K562 (cell line): ENCODE measurements around the gene LRRC61. TPM values are rescaled to one million over a fixed set of nuclear protein-coding genes. Genes with fewer than 3 reads are reported as not detected.

ENCODE experiments used
- C11orf30 ChIP-seq: fragments of 450-650 bp; IDR thresholded peaks from 2 replicates; pipeline ENCODE4 v1.6.1; 2016; ENCODE audit warnings: low read depth, mild to moderate bottlenecking
- DIDO1 ChIP-seq: fragments of 450-650 bp; IDR thresholded peaks from 2 replicates; pipeline ENCODE4 v1.6.1; 2016; ENCODE audit warnings: low read depth, missing biosample characterization, missing genetic modification characterization
- FOXM1 ChIP-seq, 2 experiments: fragments of 450-650 bp in 1 of 2; sonication (generic) in 1 of 2; formaldehyde crosslinking in 1 of 2; IDR thresholded peaks; 2 replicates each; pipeline versions ENCODE4 v1.6.1 to v1.9.0; 2017 to 2022; ENCODE audit warnings: low read depth in 2 of 2, mild to moderate bottlenecking in 2 of 2, missing genetic modification reagents in 1 of 2, moderate library complexity in 1 of 2
- HDAC3 ChIP-seq: fragments of 450-650 bp; IDR thresholded peaks from 2 replicates; pipeline ENCODE4 v1.6.1; 2018; ENCODE audit warnings: borderline replicate concordance, mild to moderate bottlenecking, moderate library complexity; ENCODE audit not compliant: partially characterized antibody
- HDAC6 ChIP-seq: IDR thresholded peaks from 2 replicates; pipeline ENCODE4 v1.6.1; 2012; ENCODE audit warnings: low read depth, mild to moderate bottlenecking, control low read depth, inconsistent platforms, low read length, moderate library complexity
- SUPT5H ChIP-seq: fragments of 450-650 bp; IDR thresholded peaks from 2 replicates; pipeline ENCODE4 v1.6.1; 2016
- ZNF282 ChIP-seq: sonication (generic); formaldehyde crosslinking; IDR thresholded peaks from 2 replicates; pipeline ENCODE4 v1.8.1; 2023; ENCODE audit warnings: missing genetic modification reagents
- ZNF436 ChIP-seq: fragments of 250-450, 450-650 bp; sonication (Bioruptor Pico); formaldehyde crosslinking; IDR thresholded peaks from 2 replicates; pipeline ENCODE4 v1.7.0; 2020; ENCODE audit warnings: mild to moderate bottlenecking
- polyA plus RNA-seq, 8 experiments: library from polyadenylated mRNA; depleted of rRNA in 4 of 8; stranded (reverse) in 5 of 8; unstranded in 3 of 8; fragments of >200 nt; fragmentation: Nextera tagmentation in 2 of 8; fragmentation: Illumina TruSeq in 1 of 8; extraction: Ambion mirVana in 2 of 8; extraction: Trizol in 1 of 8; gene quantifications; 2 replicates each; pipeline versions ENCODE4 v1.2.1 to v1.2.3, GENCODE V29; 2011 to 2014; ENCODE audit warnings: inconsistent platforms in 1 of 8, missing spikeins in 1 of 8
- total RNA-seq, 7 experiments: library from RNA; depleted of rRNA in 6 of 7; stranded (reverse); fragments of >200 nt in 6 of 7; fragmentation: Illumina TruSeq in 2 of 7; extraction: Trizol in 2 of 7; gene quantifications; 2 replicates each; pipeline versions ENCODE4 v1.2.1 to v1.2.3, GENCODE V29; 2011 to 2021; ENCODE audit warnings: low replicate concordance in 1 of 7
- TF ChIP-seq, protein P1 (sequence below): fragments of 250-450 bp; sonication (Bioruptor Pico); IDR thresholded peaks from 2 replicates; pipeline ENCODE4 v1.5.0; 2021
- TF ChIP-seq, protein P2 (sequence below): sonication (generic); formaldehyde crosslinking; IDR thresholded peaks from 2 replicates; pipeline ENCODE4 v1.8.0; 2022; ENCODE audit warnings: mild to moderate bottlenecking, missing genetic modification reagents
- TF ChIP-seq, protein P3 (sequence below): sonication (generic); formaldehyde crosslinking; IDR thresholded peaks from 2 replicates; pipeline ENCODE4 v1.8.0; 2022; ENCODE audit warnings: mild to moderate bottlenecking, missing genetic modification reagents
- TF ChIP-seq, protein P4 (sequence below): fragments of 450-650 bp; IDR thresholded peaks from 2 replicates; pipeline ENCODE4 v1.6.1; 2017; ENCODE audit warnings: antibody characterized with exemption
- TF ChIP-seq, protein P5 (sequence below): fragments of 250-450 bp; sonication (Bioruptor Pico); IDR thresholded peaks from 2 replicates; pipeline ENCODE4 v1.8.0; 2021; ENCODE audit warnings: moderate library complexity, mild to moderate bottlenecking, inconsistent platforms
- TF ChIP-seq, protein P6 (sequence below): fragments of 250-450 bp; sonication (Bioruptor Pico); IDR thresholded peaks from 2 replicates; pipeline ENCODE4 v1.5.0; 2020; ENCODE audit warnings: mild to moderate bottlenecking

Gene LRRC61
- total and polyA plus RNA-seq, 9 of the 15 experiments (the other 6 are each of a cell fraction or from before 2014, with no cell fraction given), result 1.3 to 55.2 (median 35.2) TPM

DNA sequence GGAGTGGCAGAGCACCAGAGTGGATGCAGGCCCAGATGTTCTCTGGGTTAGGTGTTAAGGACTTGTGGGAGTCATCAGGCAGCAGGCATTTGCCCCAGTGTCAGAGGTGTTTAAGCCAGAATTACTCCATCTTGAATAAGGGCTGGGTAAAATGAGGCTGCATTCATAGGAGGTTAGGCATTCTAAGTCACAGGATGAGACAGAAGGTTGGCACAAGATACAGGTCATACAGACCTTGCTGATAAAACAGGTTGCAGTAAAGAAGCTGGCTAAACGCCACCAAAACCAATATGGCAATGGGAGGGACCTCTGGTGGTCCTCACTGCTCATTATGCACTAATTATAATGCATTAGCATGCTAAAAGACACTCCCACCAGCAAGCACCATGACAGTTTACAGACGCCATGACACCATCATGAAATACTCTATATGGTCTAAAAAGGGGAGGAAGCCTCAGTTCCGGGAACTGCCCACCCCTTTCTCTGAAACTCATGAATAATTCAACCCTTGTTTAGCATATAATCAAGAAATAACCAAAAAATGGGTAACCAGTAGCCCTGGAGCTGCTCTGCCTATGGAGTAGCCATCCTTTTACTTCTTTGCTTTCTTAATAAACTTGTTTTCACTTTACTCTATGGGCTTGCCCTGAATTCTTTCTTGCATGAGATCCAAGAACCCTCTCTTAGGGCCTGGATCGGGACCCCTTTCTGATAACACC lies 882 bp upstream of the LRRC61 start (continued):
- no peak for TF ChIP-seq FOXM1 (IDR thresholded peaks at IDR 0.05; ENCODE audit: low read depth)
- TF ChIP-seq FOXM1 (CRISPR knock-in tag; IDR thresholded peaks at IDR 0.05; ENCODE audit: low read depth), result no peak
- TF ChIP-seq, protein P1, sequence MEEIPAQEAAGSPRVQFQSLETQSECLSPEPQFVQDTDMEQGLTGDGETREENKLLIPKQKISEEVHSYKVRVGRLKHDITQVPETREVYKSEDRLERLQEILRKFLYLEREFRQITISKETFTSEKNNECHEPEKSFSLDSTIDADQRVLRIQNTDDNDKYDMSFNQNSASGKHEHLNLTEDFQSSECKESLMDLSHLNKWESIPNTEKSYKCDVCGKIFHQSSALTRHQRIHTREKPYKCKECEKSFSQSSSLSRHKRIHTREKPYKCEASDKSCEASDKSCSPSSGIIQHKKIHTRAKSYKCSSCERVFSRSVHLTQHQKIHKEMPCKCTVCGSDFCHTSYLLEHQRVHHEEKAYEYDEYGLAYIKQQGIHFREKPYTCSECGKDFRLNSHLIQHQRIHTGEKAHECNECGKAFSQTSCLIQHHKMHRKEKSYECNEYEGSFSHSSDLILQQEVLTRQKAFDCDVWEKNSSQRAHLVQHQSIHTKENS, result no peak
- no peak for TF ChIP-seq C11orf30
- TF ChIP-seq HDAC6, result no peak
- TF ChIP-seq, protein P2, sequence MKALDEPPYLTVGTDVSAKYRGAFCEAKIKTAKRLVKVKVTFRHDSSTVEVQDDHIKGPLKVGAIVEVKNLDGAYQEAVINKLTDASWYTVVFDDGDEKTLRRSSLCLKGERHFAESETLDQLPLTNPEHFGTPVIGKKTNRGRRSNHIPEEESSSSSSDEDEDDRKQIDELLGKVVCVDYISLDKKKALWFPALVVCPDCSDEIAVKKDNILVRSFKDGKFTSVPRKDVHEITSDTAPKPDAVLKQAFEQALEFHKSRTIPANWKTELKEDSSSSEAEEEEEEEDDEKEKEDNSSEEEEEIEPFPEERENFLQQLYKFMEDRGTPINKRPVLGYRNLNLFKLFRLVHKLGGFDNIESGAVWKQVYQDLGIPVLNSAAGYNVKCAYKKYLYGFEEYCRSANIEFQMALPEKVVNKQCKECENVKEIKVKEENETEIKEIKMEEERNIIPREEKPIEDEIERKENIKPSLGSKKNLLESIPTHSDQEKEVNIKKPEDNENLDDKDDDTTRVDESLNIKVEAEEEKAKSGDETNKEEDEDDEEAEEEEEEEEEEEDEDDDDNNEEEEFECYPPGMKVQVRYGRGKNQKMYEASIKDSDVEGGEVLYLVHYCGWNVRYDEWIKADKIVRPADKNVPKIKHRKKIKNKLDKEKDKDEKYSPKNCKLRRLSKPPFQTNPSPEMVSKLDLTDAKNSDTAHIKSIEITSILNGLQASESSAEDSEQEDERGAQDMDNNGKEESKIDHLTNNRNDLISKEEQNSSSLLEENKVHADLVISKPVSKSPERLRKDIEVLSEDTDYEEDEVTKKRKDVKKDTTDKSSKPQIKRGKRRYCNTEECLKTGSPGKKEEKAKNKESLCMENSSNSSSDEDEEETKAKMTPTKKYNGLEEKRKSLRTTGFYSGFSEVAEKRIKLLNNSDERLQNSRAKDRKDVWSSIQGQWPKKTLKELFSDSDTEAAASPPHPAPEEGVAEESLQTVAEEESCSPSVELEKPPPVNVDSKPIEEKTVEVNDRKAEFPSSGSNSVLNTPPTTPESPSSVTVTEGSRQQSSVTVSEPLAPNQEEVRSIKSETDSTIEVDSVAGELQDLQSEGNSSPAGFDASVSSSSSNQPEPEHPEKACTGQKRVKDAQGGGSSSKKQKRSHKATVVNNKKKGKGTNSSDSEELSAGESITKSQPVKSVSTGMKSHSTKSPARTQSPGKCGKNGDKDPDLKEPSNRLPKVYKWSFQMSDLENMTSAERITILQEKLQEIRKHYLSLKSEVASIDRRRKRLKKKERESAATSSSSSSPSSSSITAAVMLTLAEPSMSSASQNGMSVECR, result no peak
- TF ChIP-seq, protein P3, sequence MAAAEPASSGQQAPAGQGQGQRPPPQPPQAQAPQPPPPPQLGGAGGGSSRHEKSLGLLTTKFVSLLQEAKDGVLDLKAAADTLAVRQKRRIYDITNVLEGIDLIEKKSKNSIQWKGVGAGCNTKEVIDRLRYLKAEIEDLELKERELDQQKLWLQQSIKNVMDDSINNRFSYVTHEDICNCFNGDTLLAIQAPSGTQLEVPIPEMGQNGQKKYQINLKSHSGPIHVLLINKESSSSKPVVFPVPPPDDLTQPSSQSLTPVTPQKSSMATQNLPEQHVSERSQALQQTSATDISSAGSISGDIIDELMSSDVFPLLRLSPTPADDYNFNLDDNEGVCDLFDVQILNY (CRISPR knock-in tag), result no peak
- TF ChIP-seq, protein P4, sequence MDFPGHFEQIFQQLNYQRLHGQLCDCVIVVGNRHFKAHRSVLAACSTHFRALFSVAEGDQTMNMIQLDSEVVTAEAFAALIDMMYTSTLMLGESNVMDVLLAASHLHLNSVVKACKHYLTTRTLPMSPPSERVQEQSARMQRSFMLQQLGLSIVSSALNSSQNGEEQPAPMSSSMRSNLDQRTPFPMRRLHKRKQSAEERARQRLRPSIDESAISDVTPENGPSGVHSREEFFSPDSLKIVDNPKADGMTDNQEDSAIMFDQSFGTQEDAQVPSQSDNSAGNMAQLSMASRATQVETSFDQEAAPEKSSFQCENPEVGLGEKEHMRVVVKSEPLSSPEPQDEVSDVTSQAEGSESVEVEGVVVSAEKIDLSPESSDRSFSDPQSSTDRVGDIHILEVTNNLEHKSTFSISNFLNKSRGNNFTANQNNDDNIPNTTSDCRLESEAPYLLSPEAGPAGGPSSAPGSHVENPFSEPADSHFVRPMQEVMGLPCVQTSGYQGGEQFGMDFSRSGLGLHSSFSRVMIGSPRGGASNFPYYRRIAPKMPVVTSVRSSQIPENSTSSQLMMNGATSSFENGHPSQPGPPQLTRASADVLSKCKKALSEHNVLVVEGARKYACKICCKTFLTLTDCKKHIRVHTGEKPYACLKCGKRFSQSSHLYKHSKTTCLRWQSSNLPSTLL, result no peak
- peak; percentile 66; the same call in 1 of the 2 replicates for TF ChIP-seq DIDO1 (tag)
- TF ChIP-seq HDAC3, result no peak
- TF ChIP-seq, protein P5, sequence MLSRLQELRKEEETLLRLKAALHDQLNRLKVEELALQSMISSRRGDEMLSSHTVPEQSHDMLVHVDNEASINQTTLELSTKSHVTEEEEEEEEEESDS (CRISPR knock-in tag), result no peak
- no peak for TF ChIP-seq SUPT5H
- TF ChIP-seq ZNF436, result no peak
- TF ChIP-seq ZNF282 (CRISPR knock-in tag), result no peak
- TF ChIP-seq, protein P6, sequence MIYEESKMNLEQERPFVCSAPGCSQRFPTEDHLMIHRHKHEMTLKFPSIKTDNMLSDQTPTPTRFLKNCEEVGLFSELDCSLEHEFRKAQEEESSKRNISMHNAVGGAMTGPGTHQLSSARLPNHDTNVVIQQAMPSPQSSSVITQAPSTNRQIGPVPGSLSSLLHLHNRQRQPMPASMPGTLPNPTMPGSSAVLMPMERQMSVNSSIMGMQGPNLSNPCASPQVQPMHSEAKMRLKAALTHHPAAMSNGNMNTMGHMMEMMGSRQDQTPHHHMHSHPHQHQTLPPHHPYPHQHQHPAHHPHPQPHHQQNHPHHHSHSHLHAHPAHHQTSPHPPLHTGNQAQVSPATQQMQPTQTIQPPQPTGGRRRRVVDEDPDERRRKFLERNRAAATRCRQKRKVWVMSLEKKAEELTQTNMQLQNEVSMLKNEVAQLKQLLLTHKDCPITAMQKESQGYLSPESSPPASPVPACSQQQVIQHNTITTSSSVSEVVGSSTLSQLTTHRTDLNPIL, result peak; percentile 77; the same call in 1 of the 2 replicates
